Stimulated activated CD4-positive, alpha-beta T cell treated with anti-CD3 and anti-CD28 coated beads, TNF-alpha, amount 100 ng/mL, for 24 hours (primary cell): Measurements from ENCODE around the gene CDC26.
"Not testable (repeated sequence)": the region's sequence is repeated elsewhere in the genome, so short reads cannot be mapped to it uniquely, and the experiment has no call there.

Experiments
- DNase-seq, 3 experiments: peaks; one replicate each; pipeline ENCODE4 v3.0.0-alpha.2; 2020; ENCODE audit warnings: low read depth in 3 of 3

The CDC26 gene

DNA sequence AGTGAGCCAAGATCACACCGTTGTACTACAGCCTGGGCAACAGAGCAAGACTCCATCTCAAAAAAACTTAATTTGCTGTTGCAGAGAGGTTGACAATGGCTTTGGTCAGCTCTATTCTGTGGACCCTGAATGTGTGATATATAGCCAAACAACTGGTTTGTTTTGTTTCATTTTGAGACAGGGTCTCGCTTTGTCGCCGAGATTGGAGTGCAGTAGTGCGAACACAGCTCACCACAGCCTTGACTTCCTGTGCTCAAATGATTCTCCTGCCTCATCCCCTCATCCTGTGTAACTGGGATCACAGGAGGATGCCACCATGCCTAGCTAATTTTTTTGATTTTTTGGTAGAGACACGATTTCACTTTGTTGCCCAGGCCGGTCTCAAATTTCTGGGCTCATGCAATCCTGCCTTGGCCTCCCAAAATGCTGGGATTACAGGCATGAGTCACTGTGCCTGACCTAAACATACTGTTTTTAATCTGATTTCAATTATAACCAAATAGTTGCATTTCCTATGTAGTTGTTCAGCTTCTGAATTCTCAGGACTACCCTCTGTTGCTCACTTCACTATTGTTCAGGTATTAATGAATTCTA is 18.0 kb upstream of the CDC26 start:
- no peak for DNase-seq

DNA sequence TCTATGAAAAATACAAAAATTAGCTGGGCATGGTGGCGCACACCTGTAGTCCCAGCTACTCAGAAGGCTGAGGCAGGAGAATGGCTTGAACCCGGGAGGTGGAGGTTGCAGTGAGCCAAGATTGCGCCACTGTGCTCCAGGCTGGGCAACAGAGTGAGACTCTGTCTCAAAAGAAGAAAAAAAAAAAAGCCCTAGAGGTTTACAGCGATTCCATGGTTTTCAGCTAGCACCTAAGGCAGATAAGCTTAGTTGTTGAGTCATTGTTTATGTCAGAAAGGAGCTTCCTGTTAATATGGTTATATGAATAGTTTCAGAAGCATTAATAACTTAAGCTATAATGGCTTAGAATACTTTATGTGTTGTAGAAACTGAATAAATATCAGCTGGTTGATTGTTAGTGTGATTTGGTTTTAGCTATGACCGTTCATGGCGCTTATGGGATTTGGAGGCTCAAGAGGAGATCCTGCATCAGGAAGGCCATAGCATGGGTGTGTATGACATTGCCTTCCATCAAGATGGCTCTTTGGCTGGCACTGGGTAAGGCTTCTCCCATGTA is 14.8 kb upstream of the CDC26 start:
- DNase-seq = no peak

DNA sequence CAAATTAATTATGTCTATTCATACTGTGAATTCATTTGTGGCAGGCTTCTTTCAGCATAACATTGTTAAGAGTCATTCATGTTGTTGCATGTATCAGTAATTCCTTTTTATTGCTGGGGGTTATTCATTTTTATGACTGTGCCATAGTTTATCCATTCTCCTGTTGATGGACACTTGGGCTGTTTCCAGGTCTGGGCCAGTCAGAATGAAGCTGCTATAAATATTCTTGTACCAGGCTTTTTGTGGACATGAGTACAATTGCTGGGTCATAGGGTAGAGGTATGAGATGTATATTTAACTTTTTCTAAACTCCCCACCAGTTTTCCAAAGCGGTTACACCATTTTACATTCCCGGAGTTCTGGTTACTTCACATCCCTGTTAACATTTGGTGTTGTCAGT is 13.7 kb upstream of the CDC26 start:
- DNase-seq = no peak

DNA sequence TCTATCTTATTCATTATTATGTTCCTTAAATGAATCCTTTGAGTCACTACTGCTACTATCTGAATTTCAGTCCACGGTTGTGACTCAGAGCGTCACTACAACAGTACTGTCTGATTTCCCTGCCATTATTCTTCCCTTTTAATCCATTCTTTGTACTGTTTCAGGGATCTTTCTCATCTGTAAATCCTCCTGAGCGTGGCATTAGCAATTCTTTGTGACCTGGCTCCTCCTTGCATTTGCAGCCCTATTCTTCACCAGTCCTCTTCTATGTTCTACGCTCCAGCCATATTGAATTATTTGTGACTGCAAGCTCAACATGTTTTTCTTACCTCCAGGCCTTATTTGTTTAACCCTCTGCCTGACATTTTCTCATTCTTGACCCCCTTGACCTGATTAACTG is 6.0 kb upstream of the CDC26 start:
- DNase-seq = no peak

DNA sequence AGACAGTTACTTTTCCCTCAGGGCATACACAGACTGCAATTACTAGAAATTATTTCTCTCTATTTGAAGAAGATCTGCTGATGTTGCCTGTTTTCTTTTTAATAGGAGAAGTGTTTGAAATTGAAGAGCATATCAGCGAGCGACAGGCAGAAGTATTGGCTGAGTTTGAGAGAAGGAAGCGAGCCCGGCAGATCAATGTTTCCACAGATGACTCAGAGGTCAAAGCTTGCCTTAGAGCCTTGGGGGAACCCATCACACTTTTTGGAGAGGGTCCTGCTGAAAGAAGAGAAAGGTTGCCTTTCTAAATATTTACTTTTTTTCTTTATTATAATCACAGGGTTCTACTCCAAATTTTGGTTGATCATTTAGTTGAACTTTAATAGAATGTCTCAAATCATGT is 3.5 kb upstream of the CDC26 start:
- DNase-seq = no peak

DNA sequence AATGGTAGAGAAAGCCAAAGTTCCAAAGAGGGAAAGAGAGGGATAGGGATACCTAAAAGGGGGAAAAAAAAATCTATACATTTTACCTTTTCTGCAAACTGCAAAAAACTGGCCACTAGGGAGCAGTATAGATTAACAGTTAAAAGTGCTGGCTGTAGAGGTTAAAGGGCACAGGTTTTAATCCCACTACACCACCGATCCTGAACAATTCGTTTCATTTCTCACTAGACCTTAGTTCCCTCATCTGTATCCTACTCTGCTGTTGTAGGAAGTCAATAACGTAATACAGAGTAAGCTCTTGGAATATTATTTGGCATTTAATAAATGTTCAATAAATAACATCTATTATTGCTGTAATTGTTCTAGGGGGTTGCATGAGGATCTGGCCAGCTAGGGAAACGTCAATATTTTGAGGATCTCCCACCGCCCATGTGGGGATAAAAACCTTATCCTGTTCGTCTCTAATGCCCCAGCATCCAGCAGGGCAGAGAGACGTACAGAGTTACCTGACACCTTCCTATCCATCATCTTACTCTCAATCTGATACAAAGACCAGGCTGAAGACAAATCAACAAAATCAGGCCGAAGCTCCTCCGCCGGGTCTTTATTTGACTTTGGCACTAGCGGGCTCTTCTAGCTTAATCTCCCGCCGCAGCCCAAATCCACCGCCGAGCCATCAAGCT is 757 bp downstream of the CDC26 start:
- no peak for DNase-seq

DNA sequence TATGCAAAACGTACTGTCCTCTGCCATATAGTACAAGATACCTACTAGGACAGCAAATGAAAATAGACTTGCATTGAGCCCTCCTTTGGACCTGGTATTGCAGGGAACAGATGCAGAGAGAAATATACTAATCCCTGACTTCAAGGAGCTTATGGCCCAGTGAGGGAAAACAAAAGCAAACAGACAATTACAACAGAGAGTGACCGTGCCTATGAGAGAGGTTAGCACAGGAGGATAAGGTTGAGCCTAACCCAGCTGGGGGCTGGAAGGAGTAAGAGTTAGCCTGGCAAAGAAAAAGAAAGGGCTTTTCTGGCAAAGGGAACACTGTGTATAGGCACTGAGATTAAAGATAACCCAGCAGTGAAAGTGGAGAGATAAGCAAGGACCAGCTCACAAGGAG is 5.5 kb downstream of the CDC26 start:
- no peak for DNase-seq

DNA sequence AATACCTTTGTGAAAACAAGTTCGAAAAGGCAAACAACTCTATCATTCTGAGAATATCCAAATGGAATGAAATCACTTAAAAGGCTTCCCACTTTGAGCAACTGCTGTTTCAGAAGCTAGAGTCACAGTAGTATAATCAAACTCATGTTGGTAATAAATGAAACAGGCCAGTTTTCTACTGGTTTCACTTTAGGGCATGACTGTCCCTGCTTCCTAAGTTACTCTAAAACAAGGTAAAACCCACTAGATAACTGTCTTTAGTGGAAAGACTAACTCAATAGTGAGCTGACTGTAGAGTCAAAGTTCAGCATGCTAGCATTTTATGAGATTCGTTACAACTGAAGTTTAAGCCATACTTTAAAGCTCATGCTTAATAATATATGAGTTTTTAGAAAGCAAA is 6.0 kb downstream of the CDC26 start:
- DNase-seq = no peak

DNA sequence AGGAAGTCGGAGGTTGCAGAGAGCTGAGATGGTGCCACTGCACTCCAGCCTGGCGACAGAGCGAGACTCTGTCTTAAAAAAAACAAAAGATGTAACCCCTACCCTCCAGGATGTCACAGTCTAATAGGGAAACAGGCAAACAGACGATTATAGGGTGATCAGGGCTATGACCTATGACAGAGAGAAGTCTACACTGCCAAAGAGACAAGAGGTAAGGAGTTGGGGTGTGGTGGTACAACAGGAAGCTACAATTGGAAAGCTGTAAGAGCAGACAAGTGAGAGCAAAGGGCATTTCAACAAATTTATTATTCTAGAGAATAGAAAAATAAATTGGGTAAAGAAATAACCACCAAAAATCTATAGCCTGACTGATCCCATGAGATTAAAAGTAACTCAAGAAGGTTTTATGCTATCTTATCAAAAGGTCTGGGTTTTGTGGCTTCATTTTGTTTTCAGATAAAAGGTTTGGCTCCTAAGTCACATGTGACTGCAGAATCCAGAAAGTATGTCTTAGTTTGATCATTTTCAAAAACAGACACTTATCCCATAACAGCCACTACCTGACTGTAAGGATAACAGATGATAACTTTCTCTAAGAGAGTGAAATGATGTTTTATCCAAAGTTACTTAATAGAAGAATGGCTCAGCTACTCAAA is 7.3 kb downstream of the CDC26 start:
- no peak for DNase-seq

DNA sequence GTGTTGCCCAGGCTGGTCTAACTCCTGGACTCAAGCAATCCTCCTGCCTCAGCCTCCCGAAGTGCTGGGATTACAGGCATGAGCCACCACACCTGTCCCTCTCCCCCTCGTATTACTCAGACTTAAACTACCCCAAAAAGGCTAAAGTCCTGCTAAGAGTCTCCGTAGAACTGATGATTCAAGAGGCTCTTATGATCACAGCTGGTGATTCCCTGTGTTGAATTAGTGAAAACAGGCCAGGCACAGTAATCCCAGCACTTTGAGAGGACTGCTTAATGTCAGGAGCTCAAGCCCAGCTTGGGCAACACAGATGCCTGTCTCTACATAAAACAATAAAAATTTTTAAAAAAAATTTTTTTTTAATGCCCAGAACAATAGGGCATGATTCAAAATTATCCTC is 9.2 kb downstream of the CDC26 start:
- DNase-seq = no peak

DNA sequence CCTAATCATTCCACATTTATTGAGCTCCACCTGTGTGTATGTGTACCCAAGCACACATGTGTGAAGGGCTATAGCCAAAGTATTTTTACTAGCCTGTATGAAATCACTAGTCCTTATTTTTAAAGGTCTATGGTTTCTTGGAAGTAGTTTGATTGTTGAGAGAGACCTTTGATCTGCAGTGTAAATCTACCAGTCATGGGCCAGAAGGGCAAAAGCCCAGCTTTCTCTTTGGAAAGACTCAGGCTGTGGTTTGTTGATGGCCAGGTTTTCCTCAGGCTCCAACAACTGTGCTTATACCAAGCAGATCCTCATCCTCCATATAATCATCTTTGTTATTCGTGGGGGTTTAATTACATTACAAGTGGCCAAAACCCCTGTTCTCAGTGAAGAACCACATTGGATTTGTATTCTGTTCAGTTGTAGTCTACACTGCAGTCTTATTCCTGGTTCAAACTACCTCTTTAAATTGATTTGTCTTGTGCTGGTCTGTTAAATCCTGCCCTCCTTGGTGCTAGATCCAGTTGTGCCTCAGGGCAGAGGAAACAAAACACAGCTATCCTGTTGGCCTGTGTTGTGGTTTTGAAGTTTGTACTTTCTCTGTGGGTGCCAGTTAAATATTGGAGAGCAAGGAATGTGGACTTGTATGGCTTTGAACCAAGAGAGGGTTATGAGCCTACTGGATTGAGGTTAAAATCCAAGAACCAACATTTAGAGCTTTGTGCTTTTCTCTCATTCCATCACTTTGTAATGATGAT is 13.3 kb downstream of the CDC26 start:
- DNase-seq = no peak

DNA sequence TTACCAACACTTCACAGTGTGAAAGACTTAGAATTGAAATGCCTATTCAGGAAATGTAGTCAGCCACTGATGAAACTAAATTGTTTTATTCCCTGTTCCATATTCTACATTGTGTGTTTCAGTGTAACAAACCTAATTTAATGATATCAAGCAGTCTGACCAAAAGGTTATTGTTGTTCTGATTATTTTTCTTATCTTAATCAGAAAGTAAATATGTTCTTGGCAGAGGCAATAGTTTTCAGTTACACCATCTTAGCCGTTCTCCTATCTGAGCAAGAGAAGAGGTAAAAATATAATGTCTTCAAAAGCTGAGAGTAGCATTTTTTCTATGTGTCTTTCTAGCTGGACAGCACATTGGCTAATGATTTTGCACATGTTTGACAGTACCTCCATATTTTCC is 17.1 kb downstream of the CDC26 start:
- no peak for DNase-seq

DNA sequence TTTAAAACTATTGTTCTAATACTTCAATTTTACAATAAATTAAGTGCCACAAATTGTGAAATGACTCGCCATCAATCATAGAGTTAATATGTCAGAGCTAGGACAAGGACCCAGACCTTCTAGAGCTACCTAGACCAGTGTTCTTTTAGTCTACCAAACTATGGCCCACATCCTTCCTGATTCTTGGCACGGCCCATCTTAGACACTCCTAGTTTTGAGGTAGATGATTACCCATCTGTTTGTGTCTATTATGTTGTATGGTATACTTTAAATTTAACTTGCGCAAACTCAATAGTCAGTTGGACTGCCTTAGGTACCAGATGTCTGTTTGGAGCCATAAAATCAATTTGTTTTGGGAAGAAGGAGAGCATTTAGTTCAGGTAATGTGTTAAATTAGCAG is 17.5 kb downstream of the CDC26 start:
- no peak for DNase-seq

DNA sequence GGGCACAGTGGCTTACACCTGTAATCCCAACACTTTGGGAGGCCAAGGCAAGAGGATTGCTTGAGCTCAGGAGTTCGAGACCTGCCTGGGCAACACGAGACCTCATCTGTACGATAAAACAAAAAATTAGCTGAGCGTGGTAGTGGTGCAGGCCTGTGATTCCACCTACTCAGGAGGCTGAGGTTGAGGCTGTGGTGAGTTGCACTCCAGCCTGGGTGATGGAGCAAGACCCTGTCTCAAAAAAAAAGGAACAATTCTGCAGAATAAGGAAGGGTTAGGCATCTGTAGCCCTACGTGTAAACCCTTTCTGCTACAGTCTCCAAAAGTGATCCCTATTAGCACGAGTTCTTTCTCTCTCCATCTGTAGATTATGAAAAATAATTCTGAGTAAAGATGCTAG is 19.9 kb downstream of the CDC26 start:
- DNase-seq = no peak

DNA sequence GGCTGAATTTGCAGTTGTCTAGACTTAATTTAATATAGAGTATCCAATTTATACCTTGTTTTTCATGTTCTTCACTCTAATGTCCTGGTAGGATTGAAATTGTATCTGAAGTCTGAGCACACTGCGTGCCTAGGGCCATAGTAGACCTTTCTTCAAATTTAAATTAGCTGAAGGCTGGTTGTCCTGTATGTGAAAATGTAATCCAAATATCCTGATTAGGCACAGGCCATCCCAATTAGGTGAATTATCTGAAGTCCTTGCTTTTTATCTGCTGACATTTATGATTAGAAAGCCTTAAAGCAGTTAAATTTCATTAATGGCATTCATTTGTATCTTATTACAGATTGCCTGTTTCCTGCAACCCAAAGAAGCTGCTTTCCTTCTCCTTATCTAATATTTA is 20.4 kb downstream of the CDC26 start:
- no peak for DNase-seq

DNA sequence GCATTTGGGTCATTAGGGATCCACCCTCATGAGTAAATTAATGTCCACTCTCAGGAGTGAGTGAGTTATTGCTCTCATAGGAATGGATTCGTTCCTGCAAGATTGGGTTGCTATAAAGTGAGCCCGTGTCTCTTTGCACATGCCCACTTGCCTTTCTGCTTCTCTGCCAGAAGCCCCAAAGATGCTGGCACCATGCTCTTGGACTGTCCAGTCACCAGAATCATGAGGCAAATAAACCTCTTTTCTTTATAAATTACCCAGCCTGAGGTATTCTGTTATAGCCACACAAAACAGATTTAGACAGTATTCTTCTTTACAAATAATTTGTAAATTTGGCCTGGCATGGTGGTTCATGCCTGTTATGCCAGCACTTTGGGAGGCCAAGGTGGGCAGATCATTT is 24.6 kb downstream of the CDC26 start:
- DNase-seq = no peak

DNA sequence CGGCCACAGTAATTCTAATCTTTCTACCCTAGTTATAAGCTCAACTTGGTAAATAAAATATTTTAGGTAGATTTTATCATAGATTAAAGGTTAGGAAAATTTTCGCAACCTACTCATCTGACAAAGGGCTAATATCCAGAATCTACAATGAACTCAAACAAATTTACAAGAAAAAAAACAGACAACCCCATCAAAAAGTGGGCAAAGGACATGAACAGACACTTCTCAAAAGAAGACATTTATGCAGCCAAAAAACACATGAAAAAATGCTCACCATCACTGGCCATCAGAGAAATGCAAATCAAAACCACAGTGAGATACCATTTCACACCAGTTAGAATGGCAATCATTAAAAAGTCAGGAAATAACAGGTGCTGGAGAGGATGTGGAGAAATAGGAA is 25.7 kb downstream of the CDC26 start:
- not testable (repeated sequence) for DNase-seq

DNA sequence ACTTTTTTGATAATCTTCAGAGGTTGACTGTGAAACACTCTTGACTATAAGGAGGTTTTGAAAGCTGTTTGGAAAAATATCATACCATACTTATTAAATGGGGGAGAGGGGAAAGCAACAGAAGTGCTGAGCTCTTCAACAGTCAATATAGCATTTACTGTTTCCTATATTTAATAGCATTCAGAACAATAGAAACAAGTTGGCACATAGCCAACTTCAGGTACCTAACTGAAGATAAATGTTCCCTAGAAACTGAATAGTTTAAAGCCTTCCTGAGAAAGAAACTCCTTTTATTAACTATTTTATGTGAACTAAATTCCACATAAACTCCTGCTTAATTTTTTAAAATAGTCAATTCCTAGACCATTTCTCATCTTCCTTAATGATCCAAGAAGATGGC is 27.7 kb downstream of the CDC26 start:
- DNase-seq = no peak

DNA sequence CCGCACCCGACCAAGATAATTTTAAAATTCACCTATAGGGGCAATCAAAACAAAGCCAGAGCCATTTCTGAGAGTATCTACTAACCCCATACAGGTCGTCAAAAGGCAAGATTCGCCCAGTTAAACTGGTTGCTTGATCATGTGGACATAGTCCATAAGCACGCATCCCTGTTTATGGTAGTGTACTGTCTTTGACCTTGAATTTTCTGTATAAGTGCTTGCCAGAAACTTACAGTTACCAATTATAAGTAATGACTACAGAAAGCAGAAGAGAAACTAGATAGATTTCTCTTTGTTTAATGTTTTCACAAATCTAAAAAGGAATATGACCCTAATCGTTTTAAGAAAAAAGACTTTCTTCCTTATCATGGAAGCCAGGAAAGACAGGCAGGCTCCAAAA is 28.4 kb downstream of the CDC26 start:
- no peak for DNase-seq

DNA sequence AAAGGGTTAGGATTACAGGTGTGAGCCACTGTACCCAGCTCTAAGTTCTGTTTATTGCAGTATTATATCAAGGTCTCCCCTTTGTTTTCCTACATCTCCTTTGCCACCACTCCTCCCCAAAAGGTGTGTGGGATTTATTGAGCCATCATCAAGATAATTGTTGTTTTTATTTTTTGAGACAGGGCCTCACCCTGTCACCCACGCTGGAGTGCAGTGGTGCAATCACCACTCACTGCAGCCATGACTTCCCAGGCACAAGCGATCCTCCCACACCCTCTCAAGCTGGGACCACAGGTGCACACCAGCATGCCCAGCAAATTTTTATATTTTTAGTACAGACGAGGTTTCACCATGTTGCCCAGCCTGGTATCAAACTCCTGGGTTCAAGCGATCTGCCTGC is 29.5 kb downstream of the CDC26 start:
- DNase-seq = no peak

DNA sequence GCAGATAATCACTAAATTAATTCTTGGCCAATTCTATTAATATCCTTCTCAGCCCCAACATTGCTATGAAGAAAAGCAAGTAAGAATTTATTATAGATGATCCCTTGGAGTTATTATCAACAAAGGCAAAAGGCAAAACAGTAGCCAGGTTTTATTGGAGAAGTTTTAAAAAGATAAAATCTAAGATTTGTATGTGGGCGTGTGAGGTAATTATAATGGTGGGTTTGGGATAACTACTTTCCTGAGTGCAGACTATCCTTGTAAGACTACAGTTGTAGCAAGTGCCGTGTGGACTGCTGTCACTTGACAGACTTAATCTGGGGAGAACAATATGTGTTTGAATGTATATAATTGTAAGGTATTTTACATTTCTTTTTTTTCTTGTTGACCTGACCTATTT is 30.8 kb downstream of the CDC26 start:
- DNase-seq = no peak

DNA sequence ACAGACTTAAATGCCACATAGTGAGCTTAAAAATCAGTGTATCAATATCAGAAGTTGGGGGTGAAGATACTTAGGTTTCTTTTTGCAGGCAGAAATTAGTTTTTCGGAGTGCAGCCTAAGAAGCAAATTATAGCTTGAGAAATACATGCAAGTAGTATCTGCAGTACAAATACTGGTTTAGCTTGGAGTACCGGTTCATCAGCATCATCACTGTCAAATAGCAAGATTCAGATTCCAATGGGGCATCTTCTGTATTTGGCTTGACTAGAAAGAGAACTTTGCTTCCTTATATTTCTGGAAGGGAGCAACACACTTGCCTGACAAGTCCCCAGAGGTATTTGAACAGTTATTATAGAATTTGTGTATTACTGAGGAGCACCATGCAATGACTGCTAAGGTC is 34.2 kb downstream of the CDC26 start:
- DNase-seq = no peak

DNA sequence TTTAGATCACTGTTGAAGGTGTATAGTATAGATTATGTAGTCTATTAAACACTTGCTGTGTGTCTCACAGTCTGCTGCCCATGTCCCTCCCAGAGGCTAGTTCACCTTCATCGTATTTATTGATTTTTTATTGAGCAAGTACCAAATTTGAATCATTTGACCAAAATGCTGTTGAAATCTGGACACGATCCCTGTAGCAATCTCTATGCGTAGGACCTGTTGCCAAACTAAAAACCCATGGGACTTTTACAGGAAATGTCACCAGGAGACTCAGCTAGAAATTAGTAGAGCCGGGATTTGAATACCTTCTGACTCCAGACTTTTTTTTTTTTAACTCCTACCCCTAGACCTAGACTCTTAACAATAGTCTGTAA is 36.5 kb downstream of the CDC26 start:
- DNase-seq = no peak
